Measurements from ENCODE around the gene NHERF1.

DNA sequence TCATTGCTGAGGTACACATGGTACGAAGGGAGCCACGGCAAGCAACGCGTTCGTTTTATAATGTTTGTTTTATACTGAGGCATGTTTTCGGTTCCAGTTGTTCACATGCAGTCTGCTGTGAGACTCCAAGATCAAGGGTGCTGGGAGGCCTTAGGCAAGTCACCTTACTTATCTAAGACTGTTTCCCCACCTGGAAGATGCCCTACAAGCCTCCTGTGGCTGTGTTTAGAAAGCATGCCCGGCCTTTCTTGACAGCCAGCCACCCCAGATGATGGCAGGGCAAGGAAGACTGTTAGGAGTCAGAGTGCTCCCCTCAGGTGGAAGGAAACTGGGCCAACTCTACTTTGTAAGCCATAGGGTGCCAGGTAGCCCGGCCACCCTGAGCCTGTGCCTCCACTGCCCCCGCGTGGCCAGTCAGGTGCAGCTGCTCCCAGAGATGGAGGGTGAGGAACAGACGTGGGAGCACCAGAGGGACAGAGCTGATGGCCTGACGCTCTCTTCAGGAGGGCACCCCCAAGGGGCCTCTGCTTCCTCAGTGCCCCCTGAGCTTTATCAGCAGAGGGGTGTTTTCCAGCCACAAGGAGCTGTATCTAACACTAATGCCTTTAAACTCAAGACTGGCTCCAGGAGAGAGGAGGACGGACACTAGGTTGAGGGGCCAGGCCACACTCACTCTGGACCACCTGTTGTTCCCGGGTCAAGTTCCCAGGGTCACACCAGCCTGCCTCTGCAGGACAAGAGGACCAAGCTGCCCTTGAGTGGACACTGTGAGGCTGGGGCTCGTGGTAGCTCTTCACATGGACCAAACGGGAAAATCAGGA, 22.3 kb downstream of the NHERF1 start:
- TF ChIP-seq YY1 (IDR thresholded peaks at IDR 0.05; ENCODE audit: insufficient read depth, insufficient read length) (no peak), ZNF274 (IDR thresholded peaks at IDR 0.05; ENCODE audit: low read depth, low read length) (no peak), SUZ12 (IDR thresholded peaks at IDR 0.05; ENCODE audit: extremely low read depth, insufficient read depth, insufficient read length) (no peak)
